B cell (primary cell): ENCODE results near the gene NDUFAF4. TPM values are rescaled to one million over a fixed set of nuclear protein-coding genes. Genes with fewer than 3 reads are reported as not detected.

Source experiments
- ATAC-seq: fragments of 200-7000 bp; cut with Tn5 transposase; one replicate; pipeline ENCODE4 v1.10.0; 2021; ENCODE audit warnings: low read depth, mild to moderate bottlenecking, moderate number of reproducible peaks, moderate library complexity
- CTCF ChIA-PET: fragments of 350-600 bp; sonication (Branson Sonifier 250); formaldehyde crosslinking; loops from one replicate; lab custom pipeline; 2021; ENCODE audit warnings: antibody characterized with exemption, inconsistent platforms; lab: Charles Lee
- POLR2A ChIA-PET: fragments of 350-600 bp; sonication (Branson Sonifier 250); formaldehyde crosslinking; loops from one replicate; lab custom pipeline; 2021; ENCODE audit warnings: antibody characterized with exemption; lab: Charles Lee
- DNase-seq: peaks from one replicate; pipeline ENCODE4 v3.0.0; 2013
- H2AFZ ChIP-seq: 2 replicates; pipeline ENCODE4 v1.6.1; 2012; ENCODE audit warnings: mild to moderate bottlenecking, low read depth, low read length; ENCODE audit not compliant: insufficient read depth, poor library complexity, severe bottlenecking
- H3K27ac ChIP-seq, 2 donors: 1 replicate in 1 of 2; 2 replicates in 1 of 2; pipeline ENCODE4 v1.5.1; 2012 to 2013; ENCODE audit warnings: low read length in 2 of 2, mild to moderate bottlenecking in 2 of 2, moderate library complexity in 1 of 2
- H3K27me3 ChIP-seq, 4 experiments: fragments of 200-600 bp in 1 of 4; sonication (generic) in 1 of 4; replicated peaks in 1 of 4; 1 replicate in 2 of 4; 2 replicates in 2 of 4; pipeline versions ENCODE4 v1.6.1 to v1.7.0; 2013 to 2016; ENCODE audit warnings: low read length in 3 of 4, mild to moderate bottlenecking in 2 of 4, mixed read lengths in 1 of 4, moderate library complexity in 1 of 4; ENCODE audit not compliant: insufficient read depth in 4 of 4, control insufficient read depth in 3 of 4; ENCODE audit errors: control extremely low read depth in 1 of 4
- H3K36me3 ChIP-seq, 2 experiments: replicated peaks in 1 of 2; 1 replicate in 1 of 2; 2 replicates in 1 of 2; pipeline versions ENCODE4 v1.6.1 to v1.7.1; 2013; ENCODE audit warnings: low read length in 1 of 2; ENCODE audit not compliant: insufficient read depth in 2 of 2, control insufficient read depth in 1 of 2; ENCODE audit errors: control extremely low read depth in 1 of 2, extremely low read depth in 1 of 2
- H3K4me1 ChIP-seq, 2 donors: fragments of 200-600 bp in 1 of 2; sonication (generic) in 1 of 2; 1 replicate in 1 of 2; 2 replicates in 1 of 2; pipeline versions ENCODE4 v1.5.1 to v1.6.1; 2013 to 2017; ENCODE audit warnings: low read length in 2 of 2; ENCODE audit not compliant: control insufficient read depth in 2 of 2, insufficient read depth in 2 of 2
- H3K4me2 ChIP-seq: replicated peaks from 2 replicates; pipeline ENCODE3; 2012; ENCODE audit warnings: mild to moderate bottlenecking, low read depth, low read length; ENCODE audit not compliant: poor library complexity, severe bottlenecking
- H3K4me3 ChIP-seq, 5 experiments: fragments of 200-600 bp in 1 of 5; sonication (generic) in 1 of 5; 1 replicate in 3 of 5; 2 replicates in 2 of 5; pipeline versions ENCODE4 v1.5.1 to v1.7.0; 2011 to 2016; ENCODE audit warnings: low read length in 4 of 5, mild to moderate bottlenecking in 4 of 5, low read depth in 2 of 5, control low read depth in 1 of 5, moderate library complexity in 1 of 5; ENCODE audit not compliant: insufficient read depth in 1 of 5; ENCODE audit errors: control extremely low read depth in 1 of 5, extremely low read depth in 1 of 5
- H3K79me2 ChIP-seq: fragments of 200-600 bp; sonication (generic); one replicate; pipeline ENCODE4 v1.6.0; 2016; ENCODE audit warnings: low read length; ENCODE audit not compliant: control insufficient read depth, insufficient read depth
- H3K9ac ChIP-seq: fragments of 200-600 bp; sonication (generic); 2 replicates; pipeline ENCODE4 v1.6.1; 2017; ENCODE audit warnings: mild to moderate bottlenecking, low read length, moderate library complexity
- H3K9me3 ChIP-seq, 3 donors: one replicate each; pipeline versions ENCODE4 v1.6.1 to v1.7.1; 2013; ENCODE audit warnings: low read length in 2 of 3; ENCODE audit not compliant: control insufficient read depth in 2 of 3, insufficient read depth in 1 of 3; ENCODE audit errors: control extremely low read depth in 1 of 3
- H4K20me1 ChIP-seq: 2 replicates; pipeline ENCODE4 v1.6.0; 2012; ENCODE audit warnings: mild to moderate bottlenecking, low read length; ENCODE audit not compliant: insufficient read depth, control insufficient read depth, poor library complexity, severe bottlenecking
- H3K27ac Mint-ChIP-seq: one replicate; pipeline ENCODE4 v1.8.0; 2021; ENCODE audit warnings: mixed read lengths
- H3K27me3 Mint-ChIP-seq: one replicate; pipeline ENCODE4 v1.8.0; 2021; ENCODE audit warnings: mixed read lengths
- H3K4me1 Mint-ChIP-seq: one replicate; pipeline ENCODE4 v1.8.0; 2021; ENCODE audit warnings: mixed read lengths
- H3K4me3 Mint-ChIP-seq: one replicate; pipeline ENCODE4 v1.8.0; 2021; ENCODE audit warnings: mixed read lengths
- H3K9me3 Mint-ChIP-seq: one replicate; pipeline ENCODE4 v1.8.0; 2022; ENCODE audit warnings: mixed read lengths; ENCODE audit not compliant: insufficient read depth
- CTCF ChIP-seq: fragments of 200-600 bp; IDR thresholded peaks from one replicate; pipeline ENCODE4 v1.8.0; 2022; ENCODE audit warnings: antibody characterized with exemption, mild to moderate bottlenecking
- EZH2 ChIP-seq: IDR thresholded peaks from 2 replicates; pipeline ENCODE4 v1.6.1; 2012; ENCODE audit warnings: borderline replicate concordance, low read depth, mild to moderate bottlenecking, moderate library complexity, low read length; ENCODE audit not compliant: insufficient read depth, poor library complexity, severe bottlenecking
- WGBS: methylation state at CpG from one replicate; pipeline ENCODE4 v1.1.5; 2013; ENCODE audit warnings: missing lambda C conversion rate; ENCODE audit not compliant: insufficient coverage; 5-methylcytosine and 5-hydroxymethylcytosine counted together
- intact Hi-C: fragments of 100-400 bp; cut with micrococcal nuclease; formaldehyde crosslinking; loops from one replicate; pipeline ENCODE4 v1.10.0; 2022
- polyA plus RNA-seq: library from polyadenylated mRNA; depleted of rRNA; stranded (reverse); fragments of >200 nt; gene quantifications from 2 replicates; pipeline ENCODE4 v1.2.3, GENCODE V29; 2012
- total RNA-seq, 2 donors: library from RNA; stranded (reverse); fragments of 120-200 nt in 1 of 2; gene quantifications; 1 replicate in 1 of 2; 2 replicates in 1 of 2; pipeline versions ENCODE4 v1.2.3 to v1.2.4, GENCODE V29; 2013 to 2022

Gene NDUFAF4
- total and polyA plus RNA-seq, 2 donors (not counting 1 experiment from before 2014, with no cell fraction given): 16.3 to 22.3 TPM

GRCh38 chr6:96851858-96852257 is 45.8 kb downstream of the NDUFAF4 start:
- Histone ChIP-seq H3K4me2 (no peak overlapping the region), H3K79me2 (no peaks in the 10 kb centered on the region), H3K4me3 (no peak overlapping the region), H2AFZ (no peak overlapping the region), H3K27ac (no peak overlapping the region), H3K27me3 (peaks cover 0 to 3% (median 0%) of the 10 kb centered on the region in 4 experiments), H3K9me3 (peaks cover 0 to 15% (median 0%) of the 10 kb centered on the region in 3 donors), H3K36me3 (no peaks in the 10 kb centered on the region), H3K9ac (no peak overlapping the region), H3K4me1 (no peaks in the 10 kb centered on the region), H4K20me1 (no peaks in the 10 kb centered on the region)
- ATAC-seq: no peak
- POLR2A ChIA-PET: no interaction called here
- H3K27ac Mint-ChIP-seq: no peak overlapping the region
- peaks cover 12% of the 10 kb centered on the region for H3K27me3 Mint-ChIP-seq
- H3K4me3 Mint-ChIP-seq: no peak overlapping the region
- intact Hi-C loops: no loop called here
- no peak for DNase-seq
- H3K4me1 Mint-ChIP-seq: no peaks in the 10 kb centered on the region
- WGBS: 93% methylated on average over 3 of the region's 8 CpGs
- no peak for TF ChIP-seq CTCF
- no peak for TF ChIP-seq EZH2
- CTCF ChIA-PET: no interaction called here
- peaks cover 6% of the 10 kb centered on the region for H3K9me3 Mint-ChIP-seq

GRCh38 chr6:96849615-96850014 is 48.1 kb downstream of the NDUFAF4 start:
- CTCF ChIA-PET: no interaction called here
- no peak overlapping the region for H3K27ac Mint-ChIP-seq
- ATAC-seq: no peak

More at GRCh38 chr6:96849615-96850014, 48.1 kb downstream of the NDUFAF4 start:
- H3K4me3 ChIP-seq: no peak overlapping the region
- no peak for DNase-seq
- no peaks in the 10 kb centered on the region for H3K4me1 Mint-ChIP-seq
- no peaks in the 10 kb centered on the region for H3K79me2 ChIP-seq
- peaks cover 26% of the 10 kb centered on the region for H3K27me3 Mint-ChIP-seq
- H3K4me1 ChIP-seq: no peaks in the 10 kb centered on the region
- peaks cover 11% of the 10 kb centered on the region for H3K9me3 Mint-ChIP-seq
- POLR2A ChIA-PET: no interaction called here
- peaks cover 0 to 15% (median 3%) of the 10 kb centered on the region in 3 donors for H3K9me3 ChIP-seq
- 57% methylated on average over 1 of the region's 2 CpGs for WGBS
- no peaks in the 10 kb centered on the region for H3K36me3 ChIP-seq
- no peak overlapping the region for H3K27ac ChIP-seq
- intact Hi-C loops: no loop called here
- no peak overlapping the region for H3K4me3 Mint-ChIP-seq
- H2AFZ ChIP-seq: no peak overlapping the region
- no peak overlapping the region for H3K9ac ChIP-seq
- no peak overlapping the region for H3K4me2 ChIP-seq
- TF ChIP-seq CTCF: no peak
- no peak for TF ChIP-seq EZH2
- no peaks in the 10 kb centered on the region for H4K20me1 ChIP-seq
- peaks cover 0 to 7% (median 0%) of the 10 kb centered on the region in 4 experiments for H3K27me3 ChIP-seq
